Middle frontal gyrus (tissue), 1 donor: Measurements from ENCODE around the gene SCNN1A.
"Not testable (repeated sequence)": the region's sequence is repeated elsewhere in the genome, so short reads cannot be mapped to it uniquely, and the experiment has no call there.

ENCODE experiments used
- DNase-seq: peaks from one replicate; pipeline ENCODE4 v3.0.0-alpha.2; 2015; ENCODE audit warnings: low spot score; ENCODE audit errors: extremely low spot score

SCNN1A gene

GRCh38 chr12:6347367-6348338 is 27.7 kb downstream of the SCNN1A start:
- no peak for DNase-seq

GRCh38 chr12:6346942-6347341 is 28.4 kb downstream of the SCNN1A start:
- DNase-seq = no peak

- no peak for DNase-seq
These were observed 29.0 kb downstream of the SCNN1A start for GRCh38 chr12:6346235-6346832.

- no peak for DNase-seq
These were observed 29.9 kb downstream of the SCNN1A start for GRCh38 chr12:6345319-6346091.

GRCh38 chr12:6344101-6344660 is 31.2 kb downstream of the SCNN1A start:
- DNase-seq = not testable (repeated sequence)

- DNase-seq = no peak
These were observed 31.8 kb downstream of the SCNN1A start for GRCh38 chr12:6343518-6343917.

GRCh38 chr12:6342140-6342889 is 33.0 kb downstream of the SCNN1A start:
- no peak for DNase-seq

GRCh38 chr12:6341417-6342139 is 33.8 kb downstream of the SCNN1A start, which contains the start of gene TNFRSF1A:
Gene TNFRSF1A (minus strand): TSS chr12:6342076. CDS start chr12:6341814, 262 bp downstream.
- no peak for DNase-seq

- no peak for DNase-seq
These were observed 34.5 kb downstream of the SCNN1A start for GRCh38 chr12:6340745-6341416.

- no peak for DNase-seq
These were observed 35.2 kb downstream of the SCNN1A start for GRCh38 chr12:6340032-6340638.

- DNase-seq = no peak
These were observed 36.4 kb downstream of the SCNN1A start for GRCh38 chr12:6338955-6339354.

GRCh38 chr12:6338536-6338935 is 36.8 kb downstream of the SCNN1A start:
- not testable (repeated sequence) for DNase-seq

GRCh38 chr12:6337958-6338433 is 37.4 kb downstream of the SCNN1A start:
- no peak for DNase-seq

GRCh38 chr12:6336889-6337853 is 38.2 kb downstream of the SCNN1A start:
- DNase-seq = no peak

- DNase-seq = no peak
These were observed 39.1 kb downstream of the SCNN1A start for GRCh38 chr12:6336079-6336888.

- no peak for DNase-seq
These were observed 39.8 kb downstream of the SCNN1A start for GRCh38 chr12:6335451-6336078.
